GM23338 (cell line): ENCODE data around the gene MKNK2.

Source experiments
- CREB1 ChIP-seq: fragments of 250-450 bp; sonication (Bioruptor Pico); IDR thresholded peaks from 2 replicates; pipeline ENCODE4 v1.5.0; 2020; ENCODE audit warnings: low read depth, mild to moderate bottlenecking, moderate library complexity
- CTCF ChIP-seq, 2 experiments: fragments of 200-600 bp in 1 of 2; sonication (generic) in 1 of 2; conservative IDR thresholded peaks; 2 replicates each; pipeline versions ENCODE4 v1.5.1 to v1.6.1; 2016 to 2017; ENCODE audit warnings: antibody characterized with exemption in 2 of 2, low read depth in 2 of 2, mild to moderate bottlenecking in 2 of 2, moderate library complexity in 1 of 2
- EZH2 ChIP-seq: fragments of 200-600 bp; sonication (generic); IDR thresholded peaks from one replicate; pipeline ENCODE4 v1.8.0; 2017; ENCODE audit warnings: antibody characterized with exemption, mild to moderate bottlenecking, low read depth; ENCODE audit not compliant: unreplicated experiment
- EZH2phosphoT487 ChIP-seq: fragments of 200-600 bp; sonication (generic); IDR thresholded peaks from one replicate; pipeline ENCODE4 v1.8.1; 2018; ENCODE audit warnings: antibody characterized with exemption; ENCODE audit not compliant: unreplicated experiment
- JUNB ChIP-seq: IDR thresholded peaks from one replicate; pipeline ENCODE4 v1.6.1; 2016; ENCODE audit warnings: antibody characterized with exemption; ENCODE audit not compliant: unreplicated experiment
- NANOG ChIP-seq: IDR thresholded peaks from 2 replicates; pipeline ENCODE4 v1.6.1; 2016; ENCODE audit warnings: antibody characterized with exemption, borderline replicate concordance
- POLR2AphosphoS5 ChIP-seq: IDR thresholded peaks from 2 replicates; pipeline ENCODE4 v1.6.1; 2016; ENCODE audit warnings: antibody characterized with exemption, low read depth
- REST ChIP-seq: IDR thresholded peaks from one replicate; pipeline ENCODE4 v1.6.1; 2018; ENCODE audit warnings: antibody characterized with exemption; ENCODE audit not compliant: unreplicated experiment
- STAT1 ChIP-seq: IDR thresholded peaks from one replicate; pipeline ENCODE4 v1.6.1; 2016; ENCODE audit warnings: antibody characterized with exemption; ENCODE audit not compliant: unreplicated experiment
- ZNF114 ChIP-seq: fragments of 250-450 bp; sonication (Bioruptor Pico); IDR thresholded peaks from 2 replicates; pipeline ENCODE4 v1.5.0; 2020; ENCODE audit warnings: mild to moderate bottlenecking, moderate library complexity

- no peak for TF ChIP-seq CTCF (conservative IDR thresholded peaks at IDR 0.05; ENCODE audit: low read depth in 2 of 2)
- TF ChIP-seq JUNB, result no peak
- TF ChIP-seq EZH2phosphoT487, result no peak
- TF ChIP-seq EZH2, result no peak
- TF ChIP-seq POLR2AphosphoS5, result no peak
- no peak for TF ChIP-seq REST
- no peak for TF ChIP-seq CREB1 (CRISPR knock-in tag)
- no peak for TF ChIP-seq STAT1
- TF ChIP-seq ZNF114 (CRISPR knock-in tag), result no peak
- TF ChIP-seq NANOG, result no peak
Observed at GRCh38 chr19:2089001-2089711, 38.1 kb upstream of the MKNK2 start.
